ENCODE data around the gene DOCK2.

DNA sequence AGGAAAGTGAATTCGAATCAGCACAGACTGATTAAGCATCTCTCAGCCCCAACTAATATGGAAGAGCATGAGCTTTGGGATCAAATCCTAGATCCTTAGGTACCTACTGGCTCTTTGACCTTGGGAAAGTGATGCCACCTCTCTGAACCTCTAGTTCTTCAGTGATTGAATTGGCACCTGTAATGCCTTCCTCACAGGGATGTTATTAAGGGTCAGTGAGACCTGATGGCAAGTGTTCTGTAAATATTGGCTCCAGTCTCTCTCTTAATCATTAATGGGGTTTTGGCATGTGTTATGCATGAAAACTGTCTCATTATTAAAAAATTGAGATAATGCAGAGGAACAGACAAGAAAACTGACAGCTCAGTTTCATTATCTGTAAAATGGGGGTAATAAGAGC, 227.4 kb downstream of the DOCK2 start:
- TF ChIP-seq, protein P1, sequence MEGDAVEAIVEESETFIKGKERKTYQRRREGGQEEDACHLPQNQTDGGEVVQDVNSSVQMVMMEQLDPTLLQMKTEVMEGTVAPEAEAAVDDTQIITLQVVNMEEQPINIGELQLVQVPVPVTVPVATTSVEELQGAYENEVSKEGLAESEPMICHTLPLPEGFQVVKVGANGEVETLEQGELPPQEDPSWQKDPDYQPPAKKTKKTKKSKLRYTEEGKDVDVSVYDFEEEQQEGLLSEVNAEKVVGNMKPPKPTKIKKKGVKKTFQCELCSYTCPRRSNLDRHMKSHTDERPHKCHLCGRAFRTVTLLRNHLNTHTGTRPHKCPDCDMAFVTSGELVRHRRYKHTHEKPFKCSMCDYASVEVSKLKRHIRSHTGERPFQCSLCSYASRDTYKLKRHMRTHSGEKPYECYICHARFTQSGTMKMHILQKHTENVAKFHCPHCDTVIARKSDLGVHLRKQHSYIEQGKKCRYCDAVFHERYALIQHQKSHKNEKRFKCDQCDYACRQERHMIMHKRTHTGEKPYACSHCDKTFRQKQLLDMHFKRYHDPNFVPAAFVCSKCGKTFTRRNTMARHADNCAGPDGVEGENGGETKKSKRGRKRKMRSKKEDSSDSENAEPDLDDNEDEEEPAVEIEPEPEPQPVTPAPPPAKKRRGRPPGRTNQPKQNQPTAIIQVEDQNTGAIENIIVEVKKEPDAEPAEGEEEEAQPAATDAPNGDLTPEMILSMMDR (conservative IDR thresholded peaks at IDR 0.05; ENCODE audit: low read length) = no peak
- TF ChIP-seq EZH2phosphoT487 (IDR thresholded peaks at IDR 0.05; ENCODE audit: borderline replicate concordance) = no peak

Measured in Loucy (cell line).